Retinal pigment epithelial cell (primary cell): ENCODE measurements around the gene TRPM3.
A peak's percentile ranks its signal among the peaks of the same experiment; 100 is the strongest.

Experiments used
- DNase-seq: peaks from one replicate; pipeline ENCODE4 v3.0.0-alpha.2; 2010; ENCODE audit warnings: low read depth
- H3K4me3 ChIP-seq: 2 replicates; pipeline ENCODE4 v1.5.1; 2011; ENCODE audit warnings: mild to moderate bottlenecking, low read length, control low read depth, moderate library complexity
- CTCF ChIP-seq: conservative IDR thresholded peaks from 2 replicates; pipeline ENCODE4 v1.5.1; 2011; ENCODE audit warnings: low read depth, low read length, control low read depth, inconsistent platforms

Gene TRPM3

GRCh38 chr9:70573308-70573707 is 548.1 kb downstream of the TRPM3 start:
- DNase-seq, result no peak
- no peak for TF ChIP-seq CTCF
- no peak overlapping the region for H3K4me3 ChIP-seq

DNA sequence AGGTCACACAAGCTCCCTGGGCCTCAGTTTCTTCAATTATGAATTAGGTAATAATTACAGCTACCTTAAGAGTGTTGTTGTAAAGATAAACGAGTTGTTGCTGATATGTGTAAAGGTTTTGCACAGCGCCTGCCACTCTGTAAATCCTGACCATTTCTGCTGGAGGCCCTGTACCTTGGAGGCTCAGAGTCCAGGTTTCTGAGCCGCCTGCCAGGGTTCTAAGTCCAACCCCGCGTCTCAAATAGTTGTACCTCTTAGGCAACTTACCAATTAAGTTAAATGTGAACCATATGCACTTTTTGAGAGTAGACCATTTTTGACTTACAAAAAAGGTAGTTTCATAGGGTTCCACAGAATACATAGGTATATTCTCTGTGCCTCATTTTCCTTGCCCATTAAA is 550.2 kb downstream of the TRPM3 start:
- no peak for DNase-seq
- no peak overlapping the region for H3K4me3 ChIP-seq
- TF ChIP-seq CTCF, result no peak

- TF ChIP-seq CTCF, result no peak
- no peak for DNase-seq
- no peak overlapping the region for H3K4me3 ChIP-seq
These were observed 551.6 kb downstream of the TRPM3 start for GRCh38 chr9:70569791-70570190.

DNA sequence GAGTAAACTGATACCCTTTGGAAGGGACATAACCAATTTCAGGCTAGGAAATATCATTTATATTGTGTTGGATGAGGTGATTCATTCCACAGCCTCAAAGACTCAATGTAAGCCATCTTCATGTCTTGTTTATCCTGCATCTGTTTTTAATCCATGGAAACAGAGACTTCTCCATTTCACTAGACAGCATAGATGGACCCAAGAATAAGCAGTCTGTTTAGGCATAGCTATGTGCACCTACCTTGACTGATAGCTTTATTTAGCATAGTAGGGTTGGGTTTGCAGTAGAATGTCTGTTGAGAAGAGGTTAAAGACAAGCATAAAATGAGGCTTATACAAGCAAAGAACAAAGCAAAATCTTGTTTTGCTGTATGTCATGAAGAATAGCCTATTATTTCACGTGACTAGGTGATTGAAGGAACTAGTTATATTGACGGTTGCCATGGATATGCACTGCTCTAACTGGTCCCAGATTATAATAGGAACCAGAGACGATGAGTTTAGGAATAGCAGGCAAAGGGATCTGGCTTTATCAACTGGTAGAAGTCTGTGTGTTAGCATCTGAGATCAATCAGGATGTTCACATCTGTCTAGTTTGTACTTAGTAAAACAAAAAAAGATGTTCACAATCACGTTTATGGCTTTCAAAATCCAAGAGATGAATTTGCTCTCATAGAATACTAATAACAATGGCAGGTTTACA is 552.2 kb downstream of the TRPM3 start:
- no peak for DNase-seq
- no peak for TF ChIP-seq CTCF
- no peak overlapping the region for H3K4me3 ChIP-seq

DNA sequence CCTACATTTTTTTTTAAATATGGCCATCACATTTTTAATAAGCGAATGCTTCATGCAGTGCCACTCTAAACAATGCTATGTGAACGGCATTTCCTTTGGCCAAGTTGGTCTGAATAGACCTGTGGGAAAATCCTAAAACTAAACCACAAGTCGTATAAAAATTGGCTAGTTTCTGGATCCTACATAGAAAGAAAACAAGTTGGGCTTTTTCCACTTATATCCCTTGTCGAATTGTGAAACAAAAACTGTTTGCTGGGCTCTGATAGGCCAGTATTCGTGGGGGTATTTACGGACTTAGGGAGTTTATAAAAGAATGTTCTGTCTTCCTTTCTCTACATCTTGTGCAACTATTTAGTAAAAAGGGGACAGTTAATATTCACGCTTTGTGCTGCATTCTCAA is 553.9 kb downstream of the TRPM3 start:
- DNase-seq, result no peak
- no peak for TF ChIP-seq CTCF
- no peak overlapping the region for H3K4me3 ChIP-seq

DNA sequence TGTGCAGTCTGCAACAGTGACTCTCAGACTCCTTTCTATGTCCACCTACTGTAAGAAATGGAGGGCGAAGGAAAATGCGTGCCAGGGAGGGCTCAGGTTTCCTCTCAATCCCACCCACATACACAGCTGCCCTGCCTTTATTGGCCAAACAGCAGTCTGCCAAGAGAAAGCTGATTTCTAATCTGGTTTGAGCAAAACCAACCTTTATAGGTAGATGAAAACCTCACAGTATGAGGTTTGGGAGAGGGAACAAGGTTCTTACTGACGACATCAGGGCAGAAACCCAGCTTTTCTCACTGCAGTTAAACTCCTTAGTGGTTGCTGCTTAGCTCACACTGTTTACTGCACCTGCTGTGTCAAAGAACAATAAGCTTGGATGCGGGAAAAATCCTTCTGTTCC is 554.7 kb downstream of the TRPM3 start:
- peak; percentile 71 for DNase-seq

More for the DNA sequence above, 554.7 kb downstream of the TRPM3 start:
- TF ChIP-seq CTCF, result no peak
- H3K4me3 ChIP-seq, result no peak overlapping the region
